ENCODE data around the gene RBM47. TPM values are rescaled to one million over a fixed set of nuclear protein-coding genes. Genes with fewer than 3 reads are reported as not detected.
"Not testable (repeated sequence)": the region's sequence is repeated elsewhere in the genome, so short reads cannot be mapped to it uniquely, and the experiment has no call there.

RBM47 gene
- total RNA-seq, 2 experiments from 2014 or later: 2.7 to 3.1 TPM

DNA sequence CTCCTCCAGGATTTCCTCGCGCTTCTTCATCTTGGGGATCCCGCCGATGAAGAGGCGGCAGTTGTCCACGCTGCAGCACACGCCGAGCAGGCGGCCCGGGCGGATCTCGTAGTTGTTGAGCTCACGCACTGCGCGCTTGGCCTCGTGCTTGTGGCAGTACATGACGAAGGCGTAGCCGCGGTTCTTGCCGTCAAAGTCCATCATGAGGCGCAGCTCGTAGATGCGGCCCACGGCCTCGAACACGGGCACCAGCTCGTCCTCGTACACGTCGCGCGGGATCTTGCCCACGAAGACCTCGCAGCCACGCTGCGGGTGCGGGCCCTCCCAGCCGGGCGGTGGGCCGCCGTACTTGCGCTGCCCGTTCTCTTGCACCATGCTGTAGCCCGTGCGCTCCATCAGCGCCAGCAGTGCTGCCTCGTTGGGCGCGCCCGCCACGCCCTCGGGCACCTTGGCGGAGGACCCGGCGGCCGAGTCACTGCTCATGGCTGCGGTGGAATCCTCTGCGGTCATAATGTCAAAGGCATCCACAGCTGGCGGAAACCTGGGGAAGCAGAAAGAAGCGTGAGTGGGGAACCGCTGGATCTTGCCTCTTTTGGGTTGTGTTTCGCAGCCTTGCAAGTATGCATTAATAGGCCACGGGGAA, 191.2 kb downstream of the RBM47 start:
- peaks cover 50% of the 10 kb centered on the region for H3K4me1 Mint-ChIP-seq
- DNase-seq (no peak), ATAC-seq (ENCODE audit: low read depth) (no peak)
- peak overlapping the region; percentile 56 for H3K4me3 Mint-ChIP-seq
- peaks cover 2% of the 10 kb centered on the region for H3K9me3 Mint-ChIP-seq
- H3K27ac Mint-ChIP-seq: peak overlapping the region; percentile 70
- POLR2A ChIA-PET: interaction anchor here (0.6 kb wide), 1 partner anchor 55 kb away, joined by 6 read pairs; no protein-coding TSS in a partner anchor
- no peaks in the 10 kb centered on the region for H3K27me3 Mint-ChIP-seq
- H3K36me3 Mint-ChIP-seq: peaks cover 14% of the 10 kb centered on the region

DNA sequence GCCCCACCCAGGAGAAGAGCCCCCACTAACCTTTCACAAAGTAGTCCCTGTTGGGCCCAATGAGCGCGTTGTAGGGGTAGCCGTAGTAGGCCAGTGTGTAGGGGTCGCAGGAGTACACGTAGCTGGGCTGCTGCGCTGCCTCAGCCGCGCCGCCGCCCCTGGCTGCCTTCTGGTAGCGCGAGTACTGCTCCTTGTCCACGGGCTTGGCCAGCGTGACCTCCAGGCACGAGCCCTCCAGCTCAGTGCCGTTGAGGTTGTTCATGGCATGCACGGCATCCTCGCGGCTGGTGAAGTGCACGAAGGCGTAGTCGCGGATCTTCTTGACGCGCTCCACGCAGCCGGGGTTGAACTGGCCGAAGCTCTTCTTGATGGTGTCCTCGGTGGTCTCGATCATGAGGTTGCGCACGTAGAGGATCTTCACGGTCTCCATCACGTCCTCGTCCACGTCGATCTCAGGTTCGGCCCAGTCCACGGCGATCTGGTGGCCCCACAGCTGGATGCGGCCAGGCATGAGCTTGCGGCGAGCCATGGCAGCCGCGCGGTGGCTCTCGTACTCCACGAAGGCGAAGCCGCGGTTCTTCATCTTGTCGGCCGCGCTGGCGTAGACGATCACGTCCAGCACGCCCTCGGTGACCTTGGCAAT, 191.8 kb downstream of the RBM47 start:
- H3K36me3 Mint-ChIP-seq: peaks cover 14% of the 10 kb centered on the region
- peaks cover 2% of the 10 kb centered on the region for H3K9me3 Mint-ChIP-seq
- no peak overlapping the region for H3K27ac Mint-ChIP-seq
- no peaks in the 10 kb centered on the region for H3K27me3 Mint-ChIP-seq
- ATAC-seq (ENCODE audit: low read depth): no peak
- peaks cover 52% of the 10 kb centered on the region for H3K4me1 Mint-ChIP-seq
- POLR2A ChIA-PET: interaction anchor here (0.6 kb wide), 1 partner anchor 55 kb away, joined by 6 read pairs; no protein-coding TSS in a partner anchor
- DNase-seq: no peak
- no peak overlapping the region for H3K4me3 Mint-ChIP-seq

DNA sequence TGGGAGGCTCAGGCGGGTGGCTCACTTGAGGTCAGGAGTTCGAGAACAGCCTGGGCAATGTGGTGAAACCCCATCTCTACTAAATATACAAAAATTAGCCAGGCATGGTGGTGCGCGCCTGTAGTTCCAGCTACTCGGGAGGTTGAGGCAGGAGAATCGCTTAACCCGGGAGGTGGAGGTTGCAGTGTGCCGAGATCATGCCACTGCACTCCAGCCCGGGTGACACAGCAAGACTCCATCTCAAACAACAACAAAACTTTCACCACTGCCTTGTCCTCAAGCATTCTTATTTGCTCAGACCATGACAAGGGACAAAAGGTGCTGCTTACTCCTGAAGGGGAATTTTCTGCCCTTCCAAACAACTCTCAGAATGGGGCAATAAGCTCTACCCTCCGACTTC, 194.4 kb downstream of the RBM47 start:
- peaks cover 52% of the 10 kb centered on the region for H3K4me1 Mint-ChIP-seq
- POLR2A ChIA-PET: interaction anchor here (0.6 to 0.7 kb wide), 2 partner anchors 315 to 746 kb away, joined by 3 to 4 read pairs; no protein-coding TSS in a partner anchor
- not testable (repeated sequence) for ATAC-seq (ENCODE audit: low read depth); DNase-seq; H3K9me3 Mint-ChIP-seq; H3K27me3 Mint-ChIP-seq; H3K4me3 Mint-ChIP-seq; H3K27ac Mint-ChIP-seq
- H3K36me3 Mint-ChIP-seq: peaks cover 28% of the 10 kb centered on the region

DNA sequence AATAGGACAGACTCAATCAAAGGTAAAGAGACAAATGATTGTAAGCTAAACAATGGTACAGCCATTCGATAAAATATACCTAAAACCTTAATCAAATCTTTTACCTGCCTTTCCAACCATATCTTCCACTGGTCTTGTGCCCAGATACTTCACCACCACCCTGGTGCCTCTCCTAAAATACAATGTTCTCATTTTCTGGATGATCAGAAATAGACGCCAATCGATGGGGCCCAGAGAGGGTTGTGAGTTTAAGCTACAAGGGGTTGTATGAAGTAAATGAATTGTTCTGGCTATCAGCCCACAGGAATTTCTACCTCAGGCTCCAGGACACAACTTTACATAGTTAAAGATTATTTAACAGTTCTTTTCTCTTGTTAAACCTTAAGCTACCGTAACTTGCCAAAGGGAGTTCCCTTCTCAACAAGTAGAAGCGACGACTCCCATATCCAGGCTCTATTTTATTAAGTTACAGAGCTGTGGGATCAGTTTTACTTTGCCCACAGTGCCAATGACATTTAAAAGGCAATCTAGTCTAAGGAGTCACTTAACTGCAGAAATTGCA, 195.5 kb downstream of the RBM47 start:
- DNase-seq (no peak), ATAC-seq (ENCODE audit: low read depth) (no peak)
- peak overlapping the region; percentile 73 for H3K4me3 Mint-ChIP-seq
- no peaks in the 10 kb centered on the region for H3K27me3 Mint-ChIP-seq
- H3K4me1 Mint-ChIP-seq: peaks cover 45% of the 10 kb centered on the region
- peaks cover 4% of the 10 kb centered on the region for H3K9me3 Mint-ChIP-seq
- H3K27ac Mint-ChIP-seq: peak overlapping the region; percentile 87
- H3K36me3 Mint-ChIP-seq: peaks cover 26% of the 10 kb centered on the region
- POLR2A ChIA-PET: interaction anchor here (0.6 to 1.7 kb wide), 12 partner anchors 14 to 435 kb away, joined by 3 to 7 read pairs (median 4); partner anchors contain the start of gene N4BP2

DNA sequence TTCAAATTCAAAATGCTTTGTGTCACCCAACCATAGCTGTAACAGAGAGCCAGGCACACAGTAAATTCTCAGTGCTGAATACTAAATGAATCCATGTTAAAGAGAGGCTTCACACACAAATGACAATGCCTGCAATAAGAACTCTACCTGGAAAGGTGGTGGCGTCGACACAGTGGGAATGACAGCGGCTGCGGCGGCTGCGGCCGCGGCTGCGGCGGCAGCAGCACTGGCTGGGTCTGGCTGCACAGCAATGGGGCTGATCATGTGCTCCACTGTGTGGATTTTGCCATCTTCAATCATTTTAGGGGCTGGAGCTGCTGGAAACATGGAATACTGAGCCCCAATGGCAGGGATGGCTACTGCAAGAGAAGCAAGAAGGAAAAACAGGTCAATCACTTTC, 197.2 kb downstream of the RBM47 start:
- POLR2A ChIA-PET: interaction anchor here (0.9 to 2.1 kb wide), 3 partner anchors 118 to 375 kb away, joined by 3 to 5 read pairs (median 3); no protein-coding TSS in a partner anchor
- ATAC-seq (ENCODE audit: low read depth): no peak
- peaks cover 4% of the 10 kb centered on the region for H3K9me3 Mint-ChIP-seq
- no peak for DNase-seq
- peak overlapping the region; percentile 35 for H3K4me3 Mint-ChIP-seq
- peaks cover 23% of the 10 kb centered on the region for H3K36me3 Mint-ChIP-seq
- H3K4me1 Mint-ChIP-seq: peaks cover 43% of the 10 kb centered on the region
- H3K27me3 Mint-ChIP-seq: no peaks in the 10 kb centered on the region
- H3K27ac Mint-ChIP-seq: peak overlapping the region; percentile 87

DNA sequence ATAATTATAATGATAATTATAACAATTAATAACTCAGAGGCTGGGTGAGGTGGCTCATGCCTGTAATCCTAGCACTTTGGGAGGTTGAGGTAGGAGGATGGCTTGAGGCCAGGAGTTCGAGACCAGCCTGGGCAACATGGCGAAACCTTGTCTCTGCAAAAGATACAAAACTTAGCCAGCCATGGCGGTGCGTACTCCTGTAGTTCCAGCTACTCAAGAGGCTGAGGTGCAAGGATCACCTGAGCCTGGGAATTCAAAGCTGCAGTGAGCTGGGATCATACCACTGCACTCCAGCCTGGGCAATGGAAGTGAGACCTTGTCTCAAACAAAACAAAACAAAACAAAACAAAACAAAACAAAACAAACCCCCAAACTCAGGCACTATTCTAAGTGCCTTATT, 201.8 kb downstream of the RBM47 start:
- peaks cover 14% of the 10 kb centered on the region for H3K4me1 Mint-ChIP-seq
- POLR2A ChIA-PET; ATAC-seq (ENCODE audit: low read depth); DNase-seq; H3K27ac Mint-ChIP-seq; H3K9me3 Mint-ChIP-seq; H3K4me3 Mint-ChIP-seq; H3K27me3 Mint-ChIP-seq: not testable (repeated sequence)
- H3K36me3 Mint-ChIP-seq: peaks cover 26% of the 10 kb centered on the region

DNA sequence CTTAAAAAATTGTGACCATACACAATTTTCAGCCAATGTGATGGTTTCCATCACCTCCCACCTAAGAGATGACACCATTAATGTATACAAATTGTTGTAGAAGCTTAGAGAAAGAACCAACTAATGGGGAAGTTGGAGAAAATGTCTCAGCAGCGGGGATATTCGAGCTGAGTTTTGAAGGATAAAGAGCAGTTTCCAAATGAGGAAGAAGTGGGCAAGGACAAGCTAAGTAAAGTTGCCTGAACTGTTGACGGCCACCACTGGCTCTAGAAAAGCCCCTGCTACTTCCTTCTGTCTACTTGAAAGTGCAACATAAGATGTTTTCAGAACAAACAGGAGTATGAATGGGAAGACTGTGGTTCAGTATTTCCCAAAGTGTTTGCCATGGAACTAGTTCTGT, 202.5 kb downstream of the RBM47 start:
- H3K4me1 Mint-ChIP-seq: peaks cover 10% of the 10 kb centered on the region
- peaks cover 26% of the 10 kb centered on the region for H3K36me3 Mint-ChIP-seq
- H3K4me3 Mint-ChIP-seq: no peak overlapping the region
- no peak overlapping the region for H3K27ac Mint-ChIP-seq
- peaks cover 2% of the 10 kb centered on the region for H3K27me3 Mint-ChIP-seq
- POLR2A ChIA-PET: no interaction called here
- DNase-seq: no peak
- H3K9me3 Mint-ChIP-seq: peaks cover 2% of the 10 kb centered on the region
- no peak for ATAC-seq (ENCODE audit: low read depth)

DNA sequence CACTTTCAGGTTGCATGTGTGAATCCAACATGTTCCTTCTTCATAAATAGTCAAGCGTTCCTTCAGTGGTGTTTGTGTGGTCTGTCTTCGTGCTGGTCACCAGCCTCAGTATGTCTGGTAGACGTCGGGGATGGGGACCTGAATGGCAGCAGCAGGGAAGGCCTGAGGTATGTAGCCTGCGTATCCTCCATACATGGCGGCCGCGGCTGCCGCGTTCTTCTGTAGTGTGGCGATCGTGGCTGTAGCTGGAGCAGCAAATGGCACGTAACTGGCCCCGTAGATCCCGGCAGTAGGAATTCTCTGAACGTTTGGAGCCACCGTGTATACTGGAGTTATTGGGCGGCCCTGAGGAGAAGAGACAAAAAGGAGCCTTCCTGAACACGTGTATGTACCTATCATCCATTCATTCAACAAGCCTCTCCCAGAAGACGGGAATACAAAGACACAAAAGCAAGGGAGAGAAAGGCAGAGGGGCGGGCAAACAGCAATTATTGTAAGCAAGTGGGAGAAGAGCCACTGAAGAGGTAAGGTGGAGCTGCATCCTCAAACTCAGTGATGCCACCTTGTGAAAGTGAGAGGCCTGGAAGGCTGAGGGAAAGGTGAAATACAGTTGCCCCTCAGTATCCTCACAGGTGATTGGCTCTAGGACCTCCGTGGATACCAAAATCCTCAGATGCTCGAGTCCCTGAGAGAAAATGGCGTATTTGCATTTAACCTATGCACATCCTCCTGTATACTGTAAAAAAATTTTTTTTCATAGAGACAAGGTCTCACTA, 203.7 kb downstream of the RBM47 start:
- Mint-ChIP-seq H3K4me1 (peaks cover 7% of the 10 kb centered on the region), H3K36me3 (peaks cover 23% of the 10 kb centered on the region), H3K9me3 (no peaks in the 10 kb centered on the region), H3K27ac (no peak overlapping the region), H3K27me3 (peaks cover 2% of the 10 kb centered on the region), H3K4me3 (no peak overlapping the region)
- POLR2A ChIA-PET: no interaction called here
- no peak for ATAC-seq (ENCODE audit: low read depth)
- no peak for DNase-seq

DNA sequence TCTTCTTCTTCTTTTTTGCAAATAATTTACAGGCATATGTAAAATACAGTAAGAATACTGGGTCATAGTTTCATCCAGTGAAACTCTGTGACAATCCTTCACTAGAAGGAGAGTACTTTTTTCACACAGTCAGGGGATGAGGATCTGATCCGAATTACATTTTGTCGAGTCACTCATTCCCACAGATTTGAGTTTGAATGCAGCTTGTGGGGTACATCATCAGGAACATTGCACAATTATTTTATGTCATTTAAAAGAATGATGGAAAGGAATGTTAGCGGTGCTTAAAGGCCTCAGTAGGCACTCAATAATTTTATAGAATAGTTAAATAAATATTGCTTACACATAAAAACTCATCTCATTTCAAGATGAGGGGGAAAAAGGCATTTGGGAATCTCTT, 205.9 kb downstream of the RBM47 start:
- peaks cover 11% of the 10 kb centered on the region for H3K4me1 Mint-ChIP-seq
- H3K4me3 Mint-ChIP-seq: no peak overlapping the region
- H3K9me3 Mint-ChIP-seq: peaks cover 2% of the 10 kb centered on the region
- no peak overlapping the region for H3K27ac Mint-ChIP-seq
- peaks cover 22% of the 10 kb centered on the region for H3K36me3 Mint-ChIP-seq
- peaks cover 2% of the 10 kb centered on the region for H3K27me3 Mint-ChIP-seq
- ATAC-seq (ENCODE audit: low read depth) (no peak), DNase-seq (no peak)
- POLR2A ChIA-PET: no interaction called here

DNA sequence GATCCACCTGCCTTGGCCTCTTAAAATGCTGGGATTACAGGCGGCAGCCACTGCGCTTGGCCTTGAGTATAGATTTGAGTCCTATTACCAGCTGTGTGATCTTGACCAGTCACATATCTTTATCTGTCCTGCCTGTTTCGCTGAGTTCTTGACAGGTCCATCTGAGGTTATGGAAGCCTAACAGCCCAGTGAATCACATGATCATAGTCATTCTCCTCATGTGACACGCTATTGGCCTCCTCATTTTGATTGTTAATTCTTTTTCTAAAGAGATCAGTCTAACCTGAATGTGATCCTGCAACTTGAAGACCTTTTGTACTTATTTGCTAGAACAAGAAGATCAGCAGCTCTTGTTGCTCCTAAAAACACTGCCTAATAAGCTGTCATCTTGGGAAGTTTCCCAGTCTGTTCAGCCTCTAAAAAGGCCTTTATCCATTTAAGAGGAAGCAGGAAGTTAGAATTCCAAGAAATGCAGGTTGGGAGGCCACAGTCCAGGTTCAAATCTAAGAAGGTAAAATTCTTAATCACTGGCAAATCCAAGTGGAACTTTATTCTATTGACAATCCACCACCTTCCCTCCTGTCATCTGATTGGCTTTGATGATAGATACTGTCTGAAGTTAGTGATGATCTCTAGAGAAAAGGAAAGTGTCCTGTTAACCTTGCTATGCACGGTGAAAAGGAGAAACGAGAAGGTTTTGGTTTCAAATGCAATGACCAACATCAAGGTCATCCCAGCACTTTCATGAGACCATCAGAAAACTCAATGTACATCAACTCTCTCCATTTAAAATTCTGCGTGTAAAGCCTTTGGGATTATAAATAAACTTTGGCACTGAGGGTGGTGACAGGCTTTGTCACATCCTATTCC, 207.6 kb downstream of the RBM47 start:
- Mint-ChIP-seq H3K27ac (no peak overlapping the region), H3K4me1 (peaks cover 7% of the 10 kb centered on the region), H3K27me3 (peaks cover 2% of the 10 kb centered on the region), H3K36me3 (peaks cover 28% of the 10 kb centered on the region), H3K9me3 (peaks cover 9% of the 10 kb centered on the region), H3K4me3 (no peak overlapping the region)
- DNase-seq (no peak), ATAC-seq (ENCODE audit: low read depth) (no peak)
- POLR2A ChIA-PET: no interaction called here

DNA sequence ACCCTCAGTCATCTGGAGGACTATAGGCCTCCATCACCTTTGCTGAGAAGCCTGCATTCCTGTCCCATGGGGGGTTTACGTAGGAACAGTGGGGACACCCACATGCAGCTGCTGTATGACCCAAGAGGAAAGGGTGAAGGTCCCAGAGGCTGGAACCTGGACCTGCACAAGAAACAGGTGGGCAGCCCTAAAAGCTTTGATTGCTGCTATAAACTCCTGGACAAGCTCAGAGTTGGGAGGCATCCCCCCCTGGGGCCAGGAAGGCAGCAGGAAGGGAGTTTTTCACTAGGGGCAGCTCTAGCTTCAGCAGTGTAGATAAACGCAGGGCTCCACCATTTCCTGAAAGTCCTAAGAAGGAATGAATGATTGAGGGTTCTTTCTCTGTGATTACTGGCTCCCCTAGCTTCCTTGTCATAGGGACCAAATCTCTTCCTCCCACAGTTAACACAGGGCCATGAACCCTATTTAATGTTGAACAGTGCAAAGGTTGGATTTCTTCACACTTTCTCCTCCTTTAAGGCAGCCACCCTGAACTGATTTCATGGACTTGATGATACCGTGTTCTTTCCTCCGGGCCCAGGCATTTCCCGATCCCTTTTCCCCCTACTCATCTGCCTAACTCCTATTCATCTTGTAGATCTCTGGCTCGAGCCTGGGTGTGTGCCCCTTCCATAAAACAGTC, 210.3 kb downstream of the RBM47 start:
- Mint-ChIP-seq H3K9me3 (peaks cover 9% of the 10 kb centered on the region), H3K27ac (peak overlapping the region; percentile 3), H3K36me3 (peaks cover 18% of the 10 kb centered on the region), H3K27me3 (peaks cover 3% of the 10 kb centered on the region), H3K4me3 (no peak overlapping the region), H3K4me1 (peaks cover 10% of the 10 kb centered on the region)
- DNase-seq (no peak), ATAC-seq (ENCODE audit: low read depth) (no peak)
- POLR2A ChIA-PET: no interaction called here
